ENCODE data around the gene C3orf20. TPM values are rescaled to one million over a fixed set of nuclear protein-coding genes. Genes with fewer than 3 reads are reported as not detected.
A peak's percentile ranks its signal among the peaks of the same experiment; 100 is the strongest.

The C3orf20 gene
- total RNA-seq, 1 experiment from 2014 or later, result not detected

DNA sequence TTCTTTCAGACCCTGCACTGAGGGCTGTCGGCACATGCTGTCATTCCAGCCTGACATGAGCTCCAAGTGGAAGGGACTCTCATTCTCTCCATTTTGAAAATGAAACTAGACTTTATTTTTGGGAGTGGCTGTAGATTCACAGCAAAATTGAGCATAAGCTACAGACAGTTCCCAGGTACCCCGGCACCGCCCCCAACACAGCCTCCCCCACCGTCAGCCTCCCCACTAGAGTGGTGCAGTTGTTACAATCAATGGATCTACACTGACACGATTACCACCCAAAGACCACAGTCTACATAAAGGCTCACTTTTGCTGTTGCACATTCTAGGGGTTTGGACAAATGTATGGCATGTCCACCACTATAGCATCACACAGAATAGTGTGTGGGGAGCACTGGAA, 114.3 kb downstream of the C3orf20 start:
- BruUV-seq (replicated peaks), result no TSS peak
- no peak overlapping the region for H2AFZ ChIP-seq (ENCODE audit: low read length)
- DNase-seq (no peak), ATAC-seq (no peak)
- ChIA-PET POLR2A (ENCODE audit: unreplicated experiment) (no interaction called here), CTCF (no interaction called here)
- no peak overlapping the region for H3K4me3 ChIP-seq (ENCODE audit: low read length)
- peaks cover 16% of the 10 kb centered on the region; the same call in 1 of the 2 replicates for H3K27me3 ChIP-seq (ENCODE audit: low read length)
- intact Hi-C loops (cut with micrococcal nuclease), result no loop called here
- H4K20me1 ChIP-seq (ENCODE audit: low read length), result no peaks in the 10 kb centered on the region
- TF ChIP-seq EZH2phosphoT487 (IDR thresholded peaks at IDR 0.05; ENCODE audit: borderline replicate concordance, low read length), result no peak
- TF ChIP-seq, protein P1, sequence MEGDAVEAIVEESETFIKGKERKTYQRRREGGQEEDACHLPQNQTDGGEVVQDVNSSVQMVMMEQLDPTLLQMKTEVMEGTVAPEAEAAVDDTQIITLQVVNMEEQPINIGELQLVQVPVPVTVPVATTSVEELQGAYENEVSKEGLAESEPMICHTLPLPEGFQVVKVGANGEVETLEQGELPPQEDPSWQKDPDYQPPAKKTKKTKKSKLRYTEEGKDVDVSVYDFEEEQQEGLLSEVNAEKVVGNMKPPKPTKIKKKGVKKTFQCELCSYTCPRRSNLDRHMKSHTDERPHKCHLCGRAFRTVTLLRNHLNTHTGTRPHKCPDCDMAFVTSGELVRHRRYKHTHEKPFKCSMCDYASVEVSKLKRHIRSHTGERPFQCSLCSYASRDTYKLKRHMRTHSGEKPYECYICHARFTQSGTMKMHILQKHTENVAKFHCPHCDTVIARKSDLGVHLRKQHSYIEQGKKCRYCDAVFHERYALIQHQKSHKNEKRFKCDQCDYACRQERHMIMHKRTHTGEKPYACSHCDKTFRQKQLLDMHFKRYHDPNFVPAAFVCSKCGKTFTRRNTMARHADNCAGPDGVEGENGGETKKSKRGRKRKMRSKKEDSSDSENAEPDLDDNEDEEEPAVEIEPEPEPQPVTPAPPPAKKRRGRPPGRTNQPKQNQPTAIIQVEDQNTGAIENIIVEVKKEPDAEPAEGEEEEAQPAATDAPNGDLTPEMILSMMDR (conservative IDR thresholded peaks at IDR 0.05; ENCODE audit: low read depth, low read length), result no peak
- no peak for TF ChIP-seq EZH2 (IDR thresholded peaks at IDR 0.05; ENCODE audit: low read length, unreplicated experiment)
- no peak overlapping the region for H3K4me2 ChIP-seq (ENCODE audit: low read length)
- H3K9ac ChIP-seq (ENCODE audit: low read length), result no peak overlapping the region
- no peaks in the 10 kb centered on the region for H3K9me3 ChIP-seq (ENCODE audit: low read length)
- H3K79me2 ChIP-seq (ENCODE audit: low read length), result no peaks in the 10 kb centered on the region
- H3K9me2 ChIP-seq (replicated peaks; ENCODE audit: low read length), result no peaks in the 10 kb centered on the region
- H3K27ac ChIP-seq (ENCODE audit: low read length), result no peak overlapping the region
- no peaks in the 10 kb centered on the region for H3F3A ChIP-seq (ENCODE audit: low read length, unreplicated experiment)
- no peaks in the 10 kb centered on the region for H3K4me1 ChIP-seq (ENCODE audit: insufficient read depth, low read length)
- H3K36me3 ChIP-seq (ENCODE audit: low read depth, low read length), result no peaks in the 10 kb centered on the region

DNA sequence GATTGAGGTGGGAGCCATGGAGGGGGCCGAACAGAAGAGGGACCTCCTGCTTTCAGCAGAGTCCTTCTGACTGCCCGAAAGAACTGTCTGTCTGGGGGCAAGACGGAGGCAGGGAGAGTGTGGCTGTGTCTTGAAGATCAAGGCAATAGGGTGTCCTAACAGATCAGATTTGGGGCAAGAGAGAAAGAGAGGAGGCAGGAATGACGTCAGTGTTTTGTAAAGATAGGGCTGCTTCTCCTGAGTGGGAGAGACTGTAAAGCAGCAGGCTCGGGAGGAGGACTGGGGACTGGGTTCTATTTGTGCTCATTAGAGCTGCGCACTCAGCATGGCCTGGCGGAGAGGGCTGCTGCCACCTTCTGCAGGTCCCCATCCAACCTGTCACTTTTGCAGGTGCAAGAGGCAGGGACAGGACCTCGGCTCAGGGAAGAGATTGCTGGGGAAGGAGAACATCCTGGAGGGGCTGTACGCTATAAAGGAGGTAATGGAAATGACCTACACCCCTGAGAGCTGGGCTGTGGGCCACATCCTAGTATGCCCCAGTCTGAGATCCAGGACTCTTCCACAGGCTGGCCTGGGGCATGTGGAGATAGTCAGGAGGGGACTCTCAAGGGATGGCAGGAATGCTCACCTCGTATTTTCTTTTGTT, 114.8 kb downstream of the C3orf20 start:
- ATAC-seq, result no peak
- H3K9ac ChIP-seq (ENCODE audit: low read length), result no peak overlapping the region
- H4K20me1 ChIP-seq (ENCODE audit: low read length), result no peaks in the 10 kb centered on the region
- H3K79me2 ChIP-seq (ENCODE audit: low read length), result no peaks in the 10 kb centered on the region
- H3K27me3 ChIP-seq (ENCODE audit: low read length), result peaks cover 22% of the 10 kb centered on the region; the same call in 1 of the 2 replicates
- no peak overlapping the region for H3K4me3 ChIP-seq (ENCODE audit: low read length)
- no peaks in the 10 kb centered on the region for H3K36me3 ChIP-seq (ENCODE audit: low read depth, low read length)
- H3K9me3 ChIP-seq (ENCODE audit: low read length), result no peaks in the 10 kb centered on the region
- H3F3A ChIP-seq (ENCODE audit: low read length, unreplicated experiment), result no peaks in the 10 kb centered on the region
- no peak overlapping the region for H3K4me2 ChIP-seq (ENCODE audit: low read length)
- no peaks in the 10 kb centered on the region for H3K4me1 ChIP-seq (ENCODE audit: insufficient read depth, low read length)
- TF ChIP-seq EZH2phosphoT487 (IDR thresholded peaks at IDR 0.05; ENCODE audit: borderline replicate concordance, low read length) (no peak), EZH2 (IDR thresholded peaks at IDR 0.05; ENCODE audit: low read length, unreplicated experiment) (no peak)
- TF ChIP-seq, protein P1 (conservative IDR thresholded peaks at IDR 0.05; ENCODE audit: low read depth, low read length), result no peak
- H2AFZ ChIP-seq (ENCODE audit: low read length), result no peak overlapping the region
- H3K9me2 ChIP-seq (replicated peaks; ENCODE audit: low read length), result no peaks in the 10 kb centered on the region
- no peak for DNase-seq
- ChIA-PET CTCF (no interaction called here), POLR2A (ENCODE audit: unreplicated experiment) (no interaction called here)
- BruUV-seq (replicated peaks), result no TSS peak
- intact Hi-C loops (cut with micrococcal nuclease), result no loop called here
- H3K27ac ChIP-seq (ENCODE audit: low read length), result no peak overlapping the region

DNA sequence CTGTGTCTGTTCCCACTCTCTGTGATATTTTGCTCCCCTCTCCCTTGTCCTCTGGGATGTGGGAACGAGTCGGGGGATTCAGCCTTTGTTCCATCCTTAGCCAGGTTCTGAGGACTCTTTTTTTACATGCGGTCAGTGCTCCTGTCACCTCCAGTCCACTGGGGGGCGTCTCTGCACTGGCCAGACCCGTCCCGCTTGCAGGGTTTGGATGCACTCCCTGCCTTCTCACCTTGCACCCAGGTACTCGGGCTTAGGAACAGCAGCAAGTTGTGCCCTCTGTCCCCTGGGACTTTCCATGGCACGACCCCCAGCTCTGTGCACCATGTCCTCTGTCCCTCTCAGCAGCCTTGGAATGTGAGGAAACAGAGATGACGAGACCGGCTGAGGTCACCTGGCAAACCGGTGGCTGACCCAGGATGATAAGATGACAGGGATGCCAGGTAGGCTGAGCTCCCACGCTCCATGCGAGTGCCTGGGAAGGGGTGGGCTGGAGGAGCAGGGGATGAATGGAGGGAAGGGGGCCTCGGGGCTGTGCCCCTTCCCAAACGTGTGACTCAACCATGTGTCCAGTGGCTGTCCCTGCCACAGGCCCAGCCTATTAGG, 116.5 kb downstream of the C3orf20 start:
- Histone ChIP-seq H4K20me1 (ENCODE audit: low read length) (no peaks in the 10 kb centered on the region), H3K9ac (ENCODE audit: low read length) (no peak overlapping the region), H3K9me3 (ENCODE audit: low read length) (no peaks in the 10 kb centered on the region), H3K27ac (ENCODE audit: low read length) (no peak overlapping the region), H3K79me2 (ENCODE audit: low read length) (no peaks in the 10 kb centered on the region), H3K4me3 (ENCODE audit: low read length) (peak overlapping the region; percentile 28; the same call in 1 of the 2 replicates), H3F3A (ENCODE audit: low read length, unreplicated experiment) (no peaks in the 10 kb centered on the region), H3K9me2 (replicated peaks; ENCODE audit: low read length) (no peaks in the 10 kb centered on the region), H3K4me1 (ENCODE audit: insufficient read depth, low read length) (no peaks in the 10 kb centered on the region), H2AFZ (ENCODE audit: low read length) (peak overlapping the region; percentile 66), H3K36me3 (ENCODE audit: low read depth, low read length) (no peaks in the 10 kb centered on the region), H3K27me3 (ENCODE audit: low read length) (peaks cover 38% of the 10 kb centered on the region), H3K4me2 (ENCODE audit: low read length) (peak overlapping the region; percentile 63)
- ATAC-seq, result peak; percentile 91
- intact Hi-C loops (cut with micrococcal nuclease), result loop anchor here (1.0 kb wide), 1 partner anchor 130 kb away; no protein-coding TSS in a partner anchor
- TF ChIP-seq, protein P1 (conservative IDR thresholded peaks at IDR 0.05; ENCODE audit: low read depth, low read length), result peak; percentile 92
- TF ChIP-seq EZH2 (IDR thresholded peaks at IDR 0.05; ENCODE audit: low read length, unreplicated experiment), result no peak
- ChIA-PET CTCF (interaction anchor here (1.2 to 1.3 kb wide), 2 partner anchors 10 to 130 kb away, joined by 4 to 8 read pairs; no protein-coding TSS in a partner anchor), POLR2A (ENCODE audit: unreplicated experiment) (no interaction called here)
- peak; percentile 68 for DNase-seq
- no TSS peak for BruUV-seq (replicated peaks)

Data from PC-3 (cell line).